Left lung (tissue), 10 donors: ENCODE data around the gene TBXA2R. TPM values are rescaled to one million over a fixed set of nuclear protein-coding genes. Genes with fewer than 3 reads are reported as not detected.

ENCODE experiments used
- ATAC-seq: fragments of 200-7000 bp; cut with Tn5 transposase; one replicate; pipeline ENCODE4 v1.9.1; 2020; ENCODE audit warnings: moderate library complexity
- DNase-seq, 4 donors: peaks; one replicate each; pipeline ENCODE4 v3.0.0-alpha.2; 2013 to 2020
- H3K27ac ChIP-seq, 2 donors: fragments of 200-600 bp; sonication (generic) in 1 of 2; one replicate each; pipeline versions ENCODE4 v1.5.0 to v1.8.0; 2020 to 2021
- H3K27me3 ChIP-seq, 2 donors: fragments of 200-600 bp; sonication (generic) in 1 of 2; one replicate each; pipeline versions ENCODE4 v1.5.0 to v1.8.0; 2020 to 2021
- H3K36me3 ChIP-seq, 2 donors: fragments of 200-600 bp; sonication (generic) in 1 of 2; one replicate each; pipeline versions ENCODE4 v1.5.0 to v1.8.0; 2020 to 2021
- H3K4me1 ChIP-seq, 2 donors: fragments of 200-600 bp; one replicate each; pipeline ENCODE4 v1.8.0; 2021
- H3K4me3 ChIP-seq, 2 donors: fragments of 200-600 bp; sonication (generic) in 1 of 2; one replicate each; pipeline versions ENCODE4 v1.5.0 to v1.8.0; 2020 to 2021; ENCODE audit warnings: mild to moderate bottlenecking in 1 of 2
- H3K9me3 ChIP-seq, 2 donors: fragments of 200-600 bp; sonication (generic) in 1 of 2; one replicate each; pipeline versions ENCODE4 v1.5.0 to v1.8.0; 2020 to 2021
- intact Hi-C, 2 donors: fragments of 100-400 bp; cut with DNase I; formaldehyde crosslinking; loops; one replicate each; pipeline versions ENCODE4 v1.11.2 to v1.14.2; 2022
- polyA plus RNA-seq, 6 donors: library from polyadenylated mRNA; unstranded; fragments of 120-200 nt; gene quantifications; one replicate each; pipeline ENCODE4 v1.2.1, GENCODE V29; 2013; ENCODE audit not compliant: insufficient read length in 6 of 6
- total RNA-seq, 2 donors: library from RNA; stranded (reverse); fragmentation: NEBNext Ultra II Directional; extraction: Animal tissue kit (Norgen Biotek cat#: 25700); gene quantifications; one replicate each; pipeline ENCODE4 v1.2.1, GENCODE V29; 2021
- TF ChIP-seq, protein P1 (sequence below), 2 donors: fragments of 200-600 bp; sonication (generic) in 1 of 2; IDR thresholded peaks; one replicate each; pipeline versions ENCODE4 v1.5.0 to v1.8.0; 2021; ENCODE audit warnings: antibody characterized with exemption in 2 of 2
- donor health status: DM: no; HTN: yes; CAD: no.
- donor health status: DM: no; HTN: no; CAD: no.

TBXA2R gene
- total and polyA plus RNA-seq, 8 donors: 1.8 to 7.9 (median 3.6) TPM

DNA sequence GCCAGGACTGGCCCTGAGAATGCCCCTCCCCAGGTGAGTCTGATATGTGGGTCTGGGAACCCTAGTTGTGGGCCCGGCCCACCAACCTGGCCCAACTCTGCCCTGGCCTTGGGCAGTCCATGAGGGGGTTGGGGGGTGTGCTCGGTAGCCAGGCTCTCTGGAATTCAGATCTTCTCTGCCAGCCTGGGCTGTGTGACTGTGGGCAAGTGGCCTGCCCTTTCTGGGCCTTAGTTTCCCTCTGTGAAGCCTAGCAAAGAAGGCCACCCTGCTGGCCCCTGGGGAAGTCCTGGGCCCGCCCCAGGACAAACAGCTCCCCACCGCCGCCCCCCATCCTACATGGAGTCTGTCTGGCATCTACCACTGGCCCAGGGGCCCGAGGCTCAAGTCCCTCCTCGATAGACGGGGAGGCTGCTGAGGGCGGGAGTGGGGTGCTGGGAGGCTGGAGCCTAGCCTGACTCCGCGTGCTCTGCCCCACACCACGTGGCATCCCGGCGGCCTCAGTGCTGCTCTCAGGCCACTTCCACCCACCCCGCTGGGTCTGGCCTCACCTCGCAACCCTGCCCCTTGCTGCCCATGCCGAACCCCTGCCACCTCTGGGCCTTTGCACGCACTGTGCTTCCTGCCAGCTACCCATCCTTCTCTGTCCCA is 8.3 kb upstream of the TBXA2R start:
- ATAC-seq (no peak), DNase-seq (peak in 1 of 4 donors; percentile 58)
- H3K4me3 ChIP-seq: no peak overlapping the region
- H3K27ac ChIP-seq: no peak overlapping the region
- TF ChIP-seq, protein P1, sequence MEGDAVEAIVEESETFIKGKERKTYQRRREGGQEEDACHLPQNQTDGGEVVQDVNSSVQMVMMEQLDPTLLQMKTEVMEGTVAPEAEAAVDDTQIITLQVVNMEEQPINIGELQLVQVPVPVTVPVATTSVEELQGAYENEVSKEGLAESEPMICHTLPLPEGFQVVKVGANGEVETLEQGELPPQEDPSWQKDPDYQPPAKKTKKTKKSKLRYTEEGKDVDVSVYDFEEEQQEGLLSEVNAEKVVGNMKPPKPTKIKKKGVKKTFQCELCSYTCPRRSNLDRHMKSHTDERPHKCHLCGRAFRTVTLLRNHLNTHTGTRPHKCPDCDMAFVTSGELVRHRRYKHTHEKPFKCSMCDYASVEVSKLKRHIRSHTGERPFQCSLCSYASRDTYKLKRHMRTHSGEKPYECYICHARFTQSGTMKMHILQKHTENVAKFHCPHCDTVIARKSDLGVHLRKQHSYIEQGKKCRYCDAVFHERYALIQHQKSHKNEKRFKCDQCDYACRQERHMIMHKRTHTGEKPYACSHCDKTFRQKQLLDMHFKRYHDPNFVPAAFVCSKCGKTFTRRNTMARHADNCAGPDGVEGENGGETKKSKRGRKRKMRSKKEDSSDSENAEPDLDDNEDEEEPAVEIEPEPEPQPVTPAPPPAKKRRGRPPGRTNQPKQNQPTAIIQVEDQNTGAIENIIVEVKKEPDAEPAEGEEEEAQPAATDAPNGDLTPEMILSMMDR (IDR thresholded peaks at IDR 0.05): no peak
- H3K9me3 ChIP-seq: no peaks in the 10 kb centered on the region
- intact Hi-C loops: loop anchor here in 1 of 2 donors (10.0 kb wide), 1 partner anchor 70 kb away; no protein-coding TSS in a partner anchor
- H3K36me3 ChIP-seq: peaks cover 0 to 74% of the 10 kb centered on the region in 2 donors
- peaks cover 5 to 21% of the 10 kb centered on the region in 2 donors for H3K4me1 ChIP-seq
- H3K27me3 ChIP-seq: no peaks in the 10 kb centered on the region

DNA sequence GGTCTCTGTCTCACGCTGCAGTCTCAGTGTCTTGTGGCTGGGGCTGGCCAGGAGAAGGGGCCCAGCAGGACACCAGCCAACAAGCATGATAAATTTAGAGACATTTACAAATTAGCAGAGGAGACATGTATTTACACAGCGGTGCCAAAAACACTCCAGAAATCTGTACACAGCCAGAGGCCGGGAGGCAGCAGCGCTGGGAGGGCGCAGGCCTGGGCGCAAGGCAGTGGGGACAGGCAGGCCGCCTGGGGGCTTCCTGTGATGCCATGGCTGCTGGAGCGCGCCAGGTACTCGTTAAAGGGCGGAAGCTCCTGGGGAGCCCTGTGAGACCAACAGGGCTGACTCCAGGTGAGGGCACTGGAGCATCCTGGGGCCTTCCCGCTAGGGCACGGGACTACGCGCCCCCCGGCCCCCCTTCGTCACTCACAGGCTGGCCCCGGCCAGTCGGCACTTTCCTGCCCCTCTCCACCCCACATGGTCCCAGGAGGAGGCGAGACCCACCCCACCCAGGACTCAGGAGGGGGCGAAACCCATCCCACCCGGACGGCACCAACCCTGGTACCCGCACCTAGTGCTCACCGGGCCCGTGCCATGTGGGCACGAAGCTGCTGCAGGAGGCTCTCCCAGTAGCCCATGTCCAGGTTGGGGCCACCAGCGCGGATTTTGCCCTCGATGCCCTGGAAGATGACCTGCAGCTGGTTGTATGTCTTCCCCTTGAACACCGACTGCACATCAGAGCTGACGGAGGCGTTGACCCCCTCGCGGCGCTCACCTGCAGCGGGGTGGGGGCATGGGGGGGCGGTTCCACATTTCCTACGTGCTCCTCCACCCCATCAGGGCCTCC is 7.4 kb upstream of the TBXA2R start:
- intact Hi-C loops: loop anchor here in 1 of 2 donors (10.0 kb wide), 1 partner anchor 69 kb away; no protein-coding TSS in a partner anchor
- Histone ChIP-seq H3K27ac (no peak overlapping the region), H3K9me3 (no peaks in the 10 kb centered on the region), H3K36me3 (peaks cover 0 to 64% of the 10 kb centered on the region in 2 donors), H3K27me3 (no peaks in the 10 kb centered on the region), H3K4me3 (no peak overlapping the region), H3K4me1 (peaks cover 5 to 28% of the 10 kb centered on the region in 2 donors)
- TF ChIP-seq, protein P1 (IDR thresholded peaks at IDR 0.05): no peak
- no peak for ATAC-seq
- DNase-seq: peak in 3 of 4 donors; percentile 49 to 77 (median 68)

DNA sequence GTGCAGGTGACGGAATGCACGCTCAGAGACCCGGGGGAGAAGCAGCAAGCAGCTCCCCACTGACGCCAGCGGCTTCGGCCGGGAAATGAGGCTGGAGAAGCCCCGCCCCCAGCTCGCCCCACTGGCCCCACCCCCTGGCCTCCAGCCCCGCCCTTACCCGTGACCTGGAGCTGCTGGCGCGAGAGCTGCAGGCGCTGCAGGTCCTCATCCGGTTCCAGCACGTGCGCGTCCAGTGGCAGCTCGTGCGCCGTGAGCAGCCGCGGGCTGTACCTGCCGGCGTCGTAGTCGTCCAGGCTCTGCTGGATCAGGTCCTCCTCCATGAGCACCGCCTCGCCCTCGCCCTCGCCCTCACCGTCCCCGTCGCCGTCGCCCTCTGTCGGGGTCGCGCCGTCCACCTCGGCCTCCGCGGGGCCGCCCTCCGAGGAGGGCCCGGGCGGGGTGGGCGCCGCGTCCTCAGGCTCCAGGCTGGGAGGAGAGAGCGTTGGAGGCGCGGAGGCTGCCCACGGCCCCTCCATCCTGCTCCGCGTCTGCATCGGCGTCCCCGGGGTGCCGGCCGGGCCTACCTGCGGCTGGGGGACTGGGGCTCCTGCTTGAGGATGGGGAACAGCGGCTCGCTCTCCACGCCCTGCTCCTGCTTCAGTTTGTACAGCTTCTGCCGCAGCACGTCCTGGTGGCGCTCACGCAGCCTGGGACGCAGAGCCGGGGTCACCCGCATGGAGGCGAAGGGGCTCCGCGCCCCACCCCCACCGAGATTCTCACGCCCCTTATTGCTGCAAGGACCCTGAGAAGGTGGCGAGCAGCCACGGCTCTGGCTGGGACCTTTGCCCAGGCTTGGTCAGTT is 6.4 kb upstream of the TBXA2R start:
- peaks cover 0 to 5% of the 10 kb centered on the region in 2 donors for H3K27me3 ChIP-seq
- no peak overlapping the region for H3K4me3 ChIP-seq
- no peaks in the 10 kb centered on the region for H3K9me3 ChIP-seq
- peaks cover 5 to 30% of the 10 kb centered on the region in 2 donors for H3K4me1 ChIP-seq
- H3K36me3 ChIP-seq: peaks cover 0 to 58% of the 10 kb centered on the region in 2 donors
- TF ChIP-seq, protein P1 (IDR thresholded peaks at IDR 0.05): no peak
- no peak overlapping the region for H3K27ac ChIP-seq
- DNase-seq (peak in 1 of 4 donors; percentile 75), ATAC-seq (no peak)
- intact Hi-C loops: loop anchor here in 1 of 2 donors (10.0 kb wide), 1 partner anchor 68 kb away; no protein-coding TSS in a partner anchor

- H3K36me3 ChIP-seq: peaks cover 0 to 55% of the 10 kb centered on the region in 2 donors
- H3K4me3 ChIP-seq: no peak overlapping the region
- peaks cover 0 to 13% of the 10 kb centered on the region in 2 donors for H3K27me3 ChIP-seq
- no peaks in the 10 kb centered on the region for H3K9me3 ChIP-seq
- TF ChIP-seq, protein P1 (IDR thresholded peaks at IDR 0.05): no peak
- no peak overlapping the region for H3K27ac ChIP-seq
- intact Hi-C loops: loop anchor here in 1 of 2 donors (10.0 kb wide), 1 partner anchor 68 kb away; no protein-coding TSS in a partner anchor
- DNase-seq: peak in 1 of 4 donors; percentile 77
- no peak for ATAC-seq
- H3K4me1 ChIP-seq: peaks cover 5 to 30% of the 10 kb centered on the region in 2 donors
Observed at GRCh38 chr19:3612330-3612729, 5.7 kb upstream of the TBXA2R start.
